B cell (primary cell): ENCODE measurements around the gene ANP32A.

Experiments used
- EZH2 ChIP-seq: IDR thresholded peaks from 2 replicates; pipeline ENCODE4 v1.6.1; 2012; ENCODE audit warnings: borderline replicate concordance, low read depth, mild to moderate bottlenecking, moderate library complexity, low read length; ENCODE audit not compliant: insufficient read depth, poor library complexity, severe bottlenecking
- TF ChIP-seq, protein P1 (sequence below): fragments of 200-600 bp; IDR thresholded peaks from one replicate; pipeline ENCODE4 v1.8.0; 2022; ENCODE audit warnings: antibody characterized with exemption, mild to moderate bottlenecking

DNA sequence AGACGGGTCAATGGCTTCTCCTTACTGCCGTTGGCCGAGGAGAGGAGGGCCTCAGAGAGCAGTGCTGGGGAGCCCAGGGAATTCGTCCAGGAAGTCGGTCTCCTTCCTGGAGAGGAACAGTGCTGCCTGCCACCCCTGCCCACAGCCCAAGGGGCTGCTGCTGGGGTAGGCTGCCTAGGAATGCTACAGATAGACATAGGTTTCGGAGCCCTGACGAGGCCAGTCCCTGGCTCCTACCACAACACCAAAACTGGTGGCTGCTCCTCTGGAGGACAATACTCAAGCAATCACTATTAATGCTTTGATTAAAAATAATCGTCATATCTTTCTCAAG is 30.5 kb downstream of the ANP32A start:
- TF ChIP-seq, protein P1, sequence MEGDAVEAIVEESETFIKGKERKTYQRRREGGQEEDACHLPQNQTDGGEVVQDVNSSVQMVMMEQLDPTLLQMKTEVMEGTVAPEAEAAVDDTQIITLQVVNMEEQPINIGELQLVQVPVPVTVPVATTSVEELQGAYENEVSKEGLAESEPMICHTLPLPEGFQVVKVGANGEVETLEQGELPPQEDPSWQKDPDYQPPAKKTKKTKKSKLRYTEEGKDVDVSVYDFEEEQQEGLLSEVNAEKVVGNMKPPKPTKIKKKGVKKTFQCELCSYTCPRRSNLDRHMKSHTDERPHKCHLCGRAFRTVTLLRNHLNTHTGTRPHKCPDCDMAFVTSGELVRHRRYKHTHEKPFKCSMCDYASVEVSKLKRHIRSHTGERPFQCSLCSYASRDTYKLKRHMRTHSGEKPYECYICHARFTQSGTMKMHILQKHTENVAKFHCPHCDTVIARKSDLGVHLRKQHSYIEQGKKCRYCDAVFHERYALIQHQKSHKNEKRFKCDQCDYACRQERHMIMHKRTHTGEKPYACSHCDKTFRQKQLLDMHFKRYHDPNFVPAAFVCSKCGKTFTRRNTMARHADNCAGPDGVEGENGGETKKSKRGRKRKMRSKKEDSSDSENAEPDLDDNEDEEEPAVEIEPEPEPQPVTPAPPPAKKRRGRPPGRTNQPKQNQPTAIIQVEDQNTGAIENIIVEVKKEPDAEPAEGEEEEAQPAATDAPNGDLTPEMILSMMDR = no peak
- TF ChIP-seq EZH2 = no peak
